ENCODE data around the gene MAP2K2.

The MAP2K2 gene

GRCh38 chr19:4100647-4101495, 23.1 kb downstream of the MAP2K2 start:
- no peak for DNase-seq (ENCODE audit: low read depth in 2 of 3, low spot score in 1 of 3)

DNA sequence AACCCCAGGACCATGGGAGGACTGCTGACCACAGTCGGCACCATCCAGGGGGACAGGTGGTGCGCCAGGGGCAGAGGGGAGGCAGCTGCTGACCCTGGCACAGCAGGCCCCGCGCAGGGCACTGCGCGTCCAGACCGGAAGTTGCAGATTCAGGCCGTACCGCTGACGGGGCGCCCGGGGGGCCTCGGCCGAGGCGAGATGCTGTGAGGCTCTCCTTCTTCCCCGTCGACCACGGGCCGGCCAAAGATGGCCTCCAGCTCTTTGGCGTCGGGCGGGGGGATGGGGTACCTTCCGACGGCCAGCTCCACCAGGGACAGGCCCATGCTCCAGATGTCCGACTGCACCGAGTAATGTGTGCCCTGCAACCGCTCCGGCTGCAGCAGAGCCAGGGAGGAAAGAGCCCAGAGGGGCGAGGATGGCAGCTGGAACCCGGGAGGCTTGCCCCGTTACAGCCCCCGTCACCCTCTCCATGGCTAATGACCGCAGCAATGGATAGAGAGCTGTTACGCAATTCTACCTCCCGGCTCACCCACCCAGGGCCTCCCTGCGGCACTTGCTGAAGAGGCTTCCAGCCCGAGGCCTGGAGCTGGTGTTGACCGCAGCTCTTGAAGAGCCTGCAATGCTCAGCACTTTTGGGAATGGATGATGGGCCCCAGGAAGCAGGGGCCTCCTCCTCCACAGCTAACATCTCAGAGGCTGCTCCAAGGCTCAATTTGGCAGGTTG, 24.7 kb downstream of the MAP2K2 start:
- DNase-seq (ENCODE audit: low read depth in 2 of 3, low spot score in 1 of 3), result no peak

DNA sequence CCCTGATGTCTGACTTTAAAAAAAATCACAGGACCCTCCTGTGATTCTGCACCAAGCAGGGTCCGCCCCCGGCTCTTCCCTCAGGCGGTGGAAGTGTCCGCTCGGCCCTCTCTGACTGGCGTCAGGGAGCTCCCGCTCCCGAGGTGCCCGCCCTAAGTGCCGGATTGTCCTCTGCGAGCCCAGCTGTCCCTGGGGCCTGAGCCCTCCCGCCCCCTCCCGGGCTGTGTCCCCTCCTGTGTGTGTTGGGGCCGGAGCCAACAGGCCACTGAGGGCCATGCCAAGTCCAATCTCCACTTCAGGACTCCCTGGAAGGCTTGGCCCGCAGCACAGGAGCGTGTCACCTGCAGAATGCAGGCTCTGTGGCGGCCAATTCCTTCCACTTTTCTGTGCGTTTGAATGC, 25.4 kb downstream of the MAP2K2 start:
- DNase-seq (ENCODE audit: low read depth in 2 of 3, low spot score in 1 of 3), result no peak

GRCh38 chr19:4097501-4097900, 26.4 kb downstream of the MAP2K2 start:
- DNase-seq (ENCODE audit: low read depth in 2 of 3, low spot score in 1 of 3), result no peak

GRCh38 chr19:4096049-4096892, 27.7 kb downstream of the MAP2K2 start:
- no peak for DNase-seq (ENCODE audit: low read depth in 2 of 3, low spot score in 1 of 3)

DNA sequence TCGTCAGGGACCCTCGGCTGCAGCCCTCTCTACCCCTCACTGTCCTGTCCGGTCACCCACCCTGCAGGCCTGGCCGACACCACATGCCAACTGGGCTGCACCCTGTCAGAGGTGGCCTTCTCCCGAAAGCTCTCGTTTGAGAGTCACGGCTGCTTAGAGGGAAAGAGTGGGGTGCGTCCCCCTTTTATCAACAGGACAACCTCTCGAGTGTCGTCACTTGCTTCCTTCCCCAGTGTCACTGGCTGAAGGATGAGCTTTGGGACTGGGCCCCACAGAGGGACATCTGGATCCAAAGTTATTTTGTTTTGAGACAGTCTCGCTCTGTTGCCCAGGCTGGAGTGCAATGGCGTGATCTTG, 28.5 kb downstream of the MAP2K2 start:
- no peak for DNase-seq (ENCODE audit: low read depth in 2 of 3, low spot score in 1 of 3)

DNA sequence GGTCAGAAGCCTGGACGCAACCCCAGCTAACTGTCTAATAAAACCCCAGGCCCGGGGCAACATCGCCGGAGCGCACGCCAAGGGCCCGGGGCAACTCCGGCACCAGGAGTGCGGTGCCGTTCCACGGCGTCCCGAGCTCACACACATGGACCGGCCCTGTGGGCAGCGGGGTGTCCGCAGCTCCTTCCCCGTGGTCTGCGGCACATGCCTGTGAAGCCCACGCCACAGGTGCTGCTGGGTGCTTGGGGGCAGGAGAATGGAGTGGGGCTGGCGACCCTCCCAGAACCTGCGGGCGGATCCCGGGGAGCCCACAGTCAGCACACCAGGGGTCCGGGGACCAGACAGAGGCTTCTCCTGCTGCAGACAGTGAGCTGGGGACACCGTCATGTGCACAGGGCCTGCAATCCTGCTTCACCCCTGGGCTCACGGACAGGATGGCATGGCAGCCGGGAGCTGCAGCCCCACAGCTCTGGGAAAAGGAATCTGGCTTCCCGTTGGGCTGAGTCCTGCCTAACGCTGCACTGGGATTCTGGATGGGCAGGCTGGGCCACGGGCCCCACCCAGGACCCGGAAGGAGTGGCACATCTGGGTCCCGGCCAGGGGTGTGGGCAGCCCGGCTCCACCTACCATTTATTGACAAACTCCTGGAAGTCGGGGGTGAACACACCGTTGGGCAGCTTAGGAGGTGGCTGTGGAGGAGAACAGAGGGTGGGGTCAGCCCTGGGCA, 29.0 kb downstream of the MAP2K2 start:
- no peak for DNase-seq (ENCODE audit: low read depth in 2 of 3, low spot score in 1 of 3)

- no peak for DNase-seq (ENCODE audit: low read depth in 2 of 3, low spot score in 1 of 3)
These were observed 29.6 kb downstream of the MAP2K2 start for GRCh38 chr19:4094291-4094690.

DNA sequence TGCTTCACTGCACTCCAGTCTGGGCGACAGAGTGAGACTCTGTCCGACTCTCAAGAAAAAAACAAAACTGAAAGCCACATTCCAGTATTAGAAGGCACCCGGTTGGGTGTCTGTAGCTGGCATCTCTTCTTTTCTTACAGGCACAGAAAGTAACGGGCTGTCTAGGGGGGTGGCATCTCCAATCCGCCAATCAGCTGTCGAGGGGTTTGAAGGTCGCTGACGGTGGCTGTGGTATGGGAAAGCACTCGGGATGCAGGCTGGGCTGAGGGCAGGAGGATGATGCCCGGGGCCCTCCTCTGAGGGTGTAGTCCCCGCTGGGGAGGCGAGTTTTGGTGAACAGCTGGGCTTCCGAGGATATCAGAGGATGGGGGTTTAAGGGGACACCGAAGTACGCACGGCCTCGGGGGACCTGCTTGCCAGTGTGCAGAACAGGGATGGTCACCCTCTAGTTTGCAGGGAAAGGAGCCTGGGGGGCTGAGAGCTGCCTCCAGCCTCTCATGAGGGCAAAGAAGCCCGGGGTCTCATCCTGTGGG, 30.2 kb downstream of the MAP2K2 start:
- no peak for DNase-seq (ENCODE audit: low read depth in 2 of 3, low spot score in 1 of 3)

DNA sequence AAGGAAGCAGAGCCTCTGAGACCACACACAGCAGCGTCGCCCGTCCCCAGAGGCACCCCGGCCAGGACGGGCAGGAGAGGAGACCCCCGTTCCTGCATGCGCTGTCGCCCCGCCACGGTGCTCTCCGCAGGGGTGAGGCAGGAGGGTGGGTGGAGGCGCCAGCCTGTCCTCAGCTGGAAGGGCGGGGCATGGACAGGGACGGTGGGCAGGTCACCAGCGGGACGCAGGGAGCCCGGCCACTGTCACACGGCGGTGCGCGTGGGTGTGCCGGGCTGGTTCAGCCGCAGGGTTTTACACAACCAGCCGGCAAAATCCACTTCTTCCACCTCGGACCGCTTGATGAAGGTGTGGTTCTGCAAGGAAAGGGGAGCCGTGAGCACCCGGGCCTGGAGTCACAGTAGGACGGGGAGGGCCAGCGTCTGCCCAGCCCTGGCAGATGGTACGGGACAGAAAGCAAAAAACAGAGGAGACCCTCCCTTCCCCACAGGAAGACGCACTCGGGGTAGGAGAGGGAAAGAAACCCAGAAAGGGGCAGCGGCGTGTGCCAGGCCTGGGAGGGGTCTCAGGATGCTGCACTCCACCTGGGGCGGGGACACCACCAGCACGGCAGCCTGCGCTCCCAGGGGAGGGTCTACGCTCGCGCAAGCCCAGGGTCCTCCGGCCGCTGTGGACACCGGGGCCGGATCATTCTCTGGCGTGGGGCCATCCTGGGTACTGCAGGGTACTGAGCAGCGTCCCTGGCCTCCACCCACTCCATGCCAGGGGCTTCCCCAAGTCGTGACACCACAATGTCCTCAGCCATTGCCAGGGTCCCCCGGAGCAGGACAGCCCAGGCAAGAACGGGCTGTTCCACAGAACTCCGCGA, 33.3 kb downstream of the MAP2K2 start:
- DNase-seq (ENCODE audit: low read depth in 2 of 3, low spot score in 1 of 3), result no peak

DNA sequence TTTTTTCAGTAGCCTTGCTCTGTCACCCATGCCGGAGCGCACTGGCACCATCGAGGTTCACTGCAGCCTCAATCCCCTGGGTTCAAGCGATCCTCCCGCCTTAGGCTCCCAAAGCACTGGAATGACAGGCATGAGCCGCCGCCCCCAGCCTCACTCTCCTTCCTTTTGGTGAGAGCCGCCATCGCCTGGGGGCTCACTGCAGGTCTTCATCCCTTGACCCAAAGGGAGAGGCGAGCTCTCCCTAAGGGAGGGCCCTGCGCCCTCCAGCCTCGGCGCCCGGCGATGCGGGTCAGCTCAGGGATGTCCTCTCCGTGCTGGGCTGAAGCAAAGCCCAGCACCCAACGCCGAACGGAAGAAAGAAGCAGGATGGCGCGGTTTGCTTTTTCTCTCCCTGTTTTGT, 34.0 kb downstream of the MAP2K2 start:
- no peak for DNase-seq (ENCODE audit: low read depth in 2 of 3, low spot score in 1 of 3)

DNA sequence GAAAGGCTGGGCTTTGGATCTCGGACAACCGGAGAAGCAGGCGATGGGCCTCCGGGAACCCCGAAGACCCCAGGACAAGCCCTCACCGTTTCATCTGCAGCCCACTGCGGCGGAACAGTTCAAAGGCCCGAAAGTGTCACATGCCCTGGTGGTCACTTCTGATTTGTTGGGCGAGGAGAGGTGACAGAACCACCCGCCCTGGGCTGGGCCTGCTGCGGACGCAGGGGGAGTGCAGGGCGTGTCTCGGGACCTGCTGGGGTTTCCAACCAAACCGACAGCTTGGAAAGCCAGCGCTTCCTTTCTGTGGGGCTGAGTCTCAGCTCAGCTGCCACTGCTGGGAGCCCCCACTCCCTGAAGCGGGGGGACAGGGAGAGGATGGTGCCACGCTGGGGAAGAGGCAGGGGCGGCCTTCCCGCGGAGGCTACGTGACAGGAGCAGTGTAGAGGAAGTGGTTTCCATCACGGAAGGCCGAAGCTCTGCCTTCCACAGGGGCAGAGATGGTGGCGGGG, 34.5 kb downstream of the MAP2K2 start:
- peak in 1 of 3 donors; percentile 39 for DNase-seq (ENCODE audit: low read depth in 2 of 3, low spot score in 1 of 3)

DNA sequence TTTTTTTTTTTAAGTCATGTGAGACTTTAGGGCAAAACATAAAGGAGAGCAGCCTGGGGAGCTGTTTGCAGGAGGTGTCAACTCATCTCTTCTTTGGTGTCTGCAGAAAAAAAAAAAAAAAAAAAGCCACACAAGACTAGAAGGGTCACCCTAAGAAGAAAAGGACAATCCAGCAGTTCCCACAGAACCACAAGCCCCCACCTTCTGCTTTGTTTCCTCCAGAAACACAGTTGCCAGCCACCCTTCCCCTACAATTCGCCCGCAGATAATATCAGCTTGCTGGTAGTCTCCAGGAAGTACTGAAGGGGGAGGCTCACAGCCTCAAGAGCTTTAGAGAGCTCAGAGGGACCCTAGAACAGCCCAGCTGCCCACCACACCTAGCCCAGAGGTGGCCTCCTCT, 34.9 kb downstream of the MAP2K2 start:
- DNase-seq (ENCODE audit: low read depth in 2 of 3, low spot score in 1 of 3), result no peak

- no peak for DNase-seq (ENCODE audit: low read depth in 2 of 3, low spot score in 1 of 3)
These were observed 35.9 kb downstream of the MAP2K2 start for GRCh38 chr19:4087787-4088679.

- DNase-seq (ENCODE audit: low read depth in 2 of 3, low spot score in 1 of 3), result no peak
These were observed 37.5 kb downstream of the MAP2K2 start for GRCh38 chr19:4086411-4086867.

DNA sequence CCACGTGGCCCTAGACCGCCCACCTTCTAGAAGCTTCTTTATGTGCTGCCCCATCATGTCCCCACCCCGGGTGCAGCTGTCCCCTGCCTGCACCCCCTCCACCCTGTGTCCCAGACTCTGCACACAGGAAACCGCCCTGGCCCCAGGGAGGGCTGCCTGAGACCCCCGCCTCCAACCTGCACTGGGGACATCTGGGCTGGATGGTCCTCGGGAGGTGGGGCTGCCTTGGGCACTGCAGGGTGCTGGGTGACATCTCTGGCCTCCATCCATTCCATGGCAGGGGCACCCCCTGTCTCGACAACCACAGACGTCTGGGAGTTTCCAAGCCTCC, 39.4 kb downstream of the MAP2K2 start:
- DNase-seq (ENCODE audit: low read depth in 2 of 3, low spot score in 1 of 3), result no peak

DNA sequence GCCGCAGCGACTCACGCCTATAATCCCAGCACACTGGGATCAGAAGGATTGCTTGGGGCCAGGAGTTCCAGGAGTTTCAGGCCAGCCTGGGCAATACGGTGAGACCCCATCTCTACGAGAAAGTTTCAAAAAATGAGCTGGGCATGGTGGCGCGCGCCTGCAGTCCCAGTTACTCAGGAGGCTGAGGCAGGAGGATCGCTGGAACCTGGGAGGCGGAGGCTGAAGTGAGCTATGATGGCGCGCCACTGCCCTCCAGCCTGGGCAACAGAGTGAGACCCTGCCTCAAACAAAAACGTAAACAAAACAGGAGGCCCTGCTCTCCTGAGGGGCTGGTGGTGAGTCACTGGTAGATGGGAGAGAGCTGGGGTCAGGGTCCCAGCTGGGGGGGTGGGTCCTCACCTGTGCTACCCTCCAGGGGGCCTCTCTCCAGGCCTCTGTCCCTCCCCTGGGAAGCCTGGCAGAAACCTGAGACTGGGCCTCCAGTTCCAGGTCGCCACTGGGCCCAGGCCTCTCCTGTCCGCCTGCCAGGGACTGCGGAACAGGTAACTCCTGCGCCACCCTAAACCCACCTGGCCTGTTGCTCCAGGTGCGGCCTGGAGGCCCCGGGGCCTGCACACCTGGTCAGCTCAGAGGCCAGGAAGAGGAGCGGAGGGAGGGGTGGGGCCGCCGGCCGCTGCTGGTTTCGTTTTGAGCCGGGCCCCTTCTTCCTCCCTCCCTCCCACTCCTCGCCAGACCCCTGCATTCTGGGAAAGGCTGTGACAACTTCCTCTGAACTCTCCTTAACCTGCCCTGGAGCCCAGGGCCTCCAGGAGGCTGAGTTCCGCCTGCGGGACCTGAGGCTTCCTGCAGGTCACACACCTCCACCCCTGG, 40.0 kb downstream of the MAP2K2 start:
- no peak for DNase-seq (ENCODE audit: low read depth in 2 of 3, low spot score in 1 of 3)

- no peak for DNase-seq (ENCODE audit: low read depth in 2 of 3, low spot score in 1 of 3)
These were observed 41.8 kb downstream of the MAP2K2 start for GRCh38 chr19:4082172-4082571.
